ENCODE data around the gene SUMO2. TPM values are rescaled to one million over a fixed set of nuclear protein-coding genes. Genes with fewer than 3 reads are reported as not detected.
A peak's percentile ranks its signal among the peaks of the same experiment; 100 is the strongest.

SUMO2 gene
- total and polyA plus RNA-seq, 9 of the 15 experiments (the other 6 are each of a cell fraction or from before 2014, with no cell fraction given), result 157 to 733 (median 419) TPM

GRCh38 chr17:75154195-75155106, 28.3 kb downstream of the SUMO2 start, which contains the start of gene JPT1:
TSS of gene JPT1 (minus strand) at chr17:75154512. CDS start at chr17:75154397, 115 bp downstream.
- peak; percentile 97 to 99 (median 99) for DNase-seq (ENCODE audit: extremely low read depth in 1 of 4, low spot score in 3 of 4)
- H3K79me2 ChIP-seq (ENCODE audit: control insufficient read depth, insufficient read depth, low read length), result peaks cover 53% of the 10 kb centered on the region
- peak within 1 kb of the TSS; percentile 98 for H3K4me3 ChIP-seq
- H3K36me3 ChIP-seq (ENCODE audit: control insufficient read depth, insufficient read depth, low read length), result peaks cover 18% of the 10 kb centered on the region
- no TSS peak for BruUV-seq (replicated peaks)
- peak; percentile 95 for FAIRE-seq
- peak within 1 kb of the TSS; percentile 95 for H3K4me2 ChIP-seq (ENCODE audit: insufficient read depth, low read length)
- peak within 1 kb of the TSS; percentile 91 for H2AFZ ChIP-seq (ENCODE audit: low read depth, low read length)
- peaks cover 11% of the 10 kb centered on the region; the same call in 1 of the 2 replicates for H4K20me1 ChIP-seq (replicated peaks; ENCODE audit: control insufficient read depth, insufficient read depth, low read length)
- peaks cover 15 to 20% of the 10 kb centered on the region in 2 experiments for H3K4me1 ChIP-seq (replicated peaks in 1 of 2; ENCODE audit: control insufficient read depth in 2 of 2, insufficient read depth in 2 of 2, low read length in 2 of 2)
- POLR2A ChIA-PET, result interaction anchor here (0.5 to 4.1 kb wide), 40 partner anchors 9 to 388 kb away, joined by 3 to 55 read pairs (median 4); partner anchors contain the start of genes GGA3, MRPS7, NT5C and NUP85
- WGBS (ENCODE audit: insufficient coverage, low coverage, missing lambda C conversion rate), result 1% methylated on average over 54 of the region's 67 CpGs
- ATAC-seq, result peak; percentile 97
- H3K27ac ChIP-seq (ENCODE audit: extremely low read depth, low read depth, low read length), result peak within 1 kb of the TSS; percentile 94
- H3K9me3 ChIP-seq (replicated peaks; ENCODE audit: control insufficient read depth, insufficient read depth, low read depth, low read length), result no peaks in the 10 kb centered on the region
- no peaks in the 10 kb centered on the region for H3K9me1 ChIP-seq (ENCODE audit: control insufficient read depth, insufficient read depth, low read length)
- H3K27me3 ChIP-seq (ENCODE audit: control insufficient read depth in 2 of 2, insufficient read depth in 2 of 2, low read length in 2 of 2), result no peaks in the 10 kb centered on the region
- CTCF ChIA-PET (ENCODE audit: low intra/inter-chr PET ratio), result no interaction called here
- in situ Hi-C loops (cut with MboI), result no loop called here
- intact Hi-C loops (cut with micrococcal nuclease), result loop anchor here (1.0 to 5.0 kb wide), 2 partner anchors 44 to 48 kb away; no protein-coding TSS in a partner anchor
- H3K9ac ChIP-seq (ENCODE audit: insufficient read depth in 1 of 2, low read depth in 2 of 2, low read length in 2 of 2), result peak within 1 kb of the TSS; percentile 94 to 100
- peak; percentile 83; the same call in 1 of the 2 replicates for TF ChIP-seq HMGXB4 (CRISPR knock-in tag; IDR thresholded peaks at IDR 0.05)
- TF ChIP-seq PML (IDR thresholded peaks at IDR 0.05; ENCODE audit: low read length), result peak; percentile 87
- TF ChIP-seq BHLHE40 (IDR thresholded peaks at IDR 0.05; ENCODE audit: low read length), result peak; percentile 59
- peak; percentile 70 for TF ChIP-seq MEIS2 (IDR thresholded peaks at IDR 0.05; ENCODE audit: partially characterized antibody)
- TF ChIP-seq PHF20 (IDR thresholded peaks at IDR 0.05; ENCODE audit: partially characterized antibody), result peak; percentile 59
- TF ChIP-seq GTF2F1 (IDR thresholded peaks at IDR 0.05; ENCODE audit: low read depth, low read length), result peak; percentile 94
- TF ChIP-seq FOXK2 (conservative IDR thresholded peaks at IDR 0.05 in 1 of 2, IDR thresholded peaks at IDR 0.05 in 1 of 2; ENCODE audit: low read depth in 2 of 2), result peak in 1 of 2 experiments; percentile 54; a peak in 3 of 4 replicates
- peak; percentile 91 for TF ChIP-seq PRPF4 (IDR thresholded peaks at IDR 0.05; ENCODE audit: insufficient read depth, low read depth, low read length, poor library complexity, severe bottlenecking)
- TF ChIP-seq NBN (IDR thresholded peaks at IDR 0.05; ENCODE audit: low read depth), result peak; percentile 76
- peak; percentile 91 for TF ChIP-seq ZFX (CRISPR knock-in tag; IDR thresholded peaks at IDR 0.05)
- 0 out of 2 replicates have a peak, but pooled peaks have one; percentile 68 for TF ChIP-seq ZBED1 (IDR thresholded peaks at IDR 0.05)
- no peak for TF ChIP-seq ZNF668 (CRISPR knock-in tag; IDR thresholded peaks at IDR 0.05)
- TF ChIP-seq GATAD2B (IDR thresholded peaks at IDR 0.05; ENCODE audit: borderline replicate concordance), result peak; percentile 85; the same call in 1 of the 2 replicates
- no peak for TF ChIP-seq ZNF274 (IDR thresholded peaks at IDR 0.05; ENCODE audit: borderline replicate concordance, low read depth, low read length)
- peak; percentile 40; the same call in 1 of the 2 replicates for TF ChIP-seq TCF7L2 (IDR thresholded peaks at IDR 0.05; ENCODE audit: low read depth, low read length)
- TF ChIP-seq WHSC1 (IDR thresholded peaks at IDR 0.05; ENCODE audit: low read length), result no peak

Data from K562 (cell line).